ENCODE data around the gene BCAP29. TPM values are rescaled to one million over a fixed set of nuclear protein-coding genes. Genes with fewer than 3 reads are reported as not detected.

The BCAP29 gene
- total and polyA plus RNA-seq, 7 donors: 37.4 to 72.6 (median 50.5) TPM

DNA sequence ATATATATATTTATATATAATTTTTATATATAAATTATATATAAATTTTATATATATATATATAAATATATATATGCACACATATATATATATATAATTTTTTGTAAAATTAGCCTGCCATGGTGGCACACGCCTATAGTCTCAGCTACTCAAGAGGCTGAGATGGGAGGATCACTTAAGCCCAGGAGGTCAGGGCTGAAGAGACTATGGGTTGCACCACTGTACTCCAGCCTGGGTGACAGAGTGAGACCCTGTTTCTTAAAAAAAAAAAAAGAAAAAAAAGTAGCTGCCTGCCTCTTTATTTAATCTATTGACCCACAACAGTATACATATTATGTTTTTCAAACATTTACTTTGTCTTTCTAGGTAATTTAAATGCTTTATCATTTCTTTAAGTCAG, 19.2 kb downstream of the BCAP29 start:
- intact Hi-C loops (cut with DNase I): loop anchor here in 1 of 2 donors (10.0 kb wide), 1 partner anchor 404 kb away; no protein-coding TSS in a partner anchor
- DNase-seq (no peak), ATAC-seq (no peak)
- TF ChIP-seq, protein P1, sequence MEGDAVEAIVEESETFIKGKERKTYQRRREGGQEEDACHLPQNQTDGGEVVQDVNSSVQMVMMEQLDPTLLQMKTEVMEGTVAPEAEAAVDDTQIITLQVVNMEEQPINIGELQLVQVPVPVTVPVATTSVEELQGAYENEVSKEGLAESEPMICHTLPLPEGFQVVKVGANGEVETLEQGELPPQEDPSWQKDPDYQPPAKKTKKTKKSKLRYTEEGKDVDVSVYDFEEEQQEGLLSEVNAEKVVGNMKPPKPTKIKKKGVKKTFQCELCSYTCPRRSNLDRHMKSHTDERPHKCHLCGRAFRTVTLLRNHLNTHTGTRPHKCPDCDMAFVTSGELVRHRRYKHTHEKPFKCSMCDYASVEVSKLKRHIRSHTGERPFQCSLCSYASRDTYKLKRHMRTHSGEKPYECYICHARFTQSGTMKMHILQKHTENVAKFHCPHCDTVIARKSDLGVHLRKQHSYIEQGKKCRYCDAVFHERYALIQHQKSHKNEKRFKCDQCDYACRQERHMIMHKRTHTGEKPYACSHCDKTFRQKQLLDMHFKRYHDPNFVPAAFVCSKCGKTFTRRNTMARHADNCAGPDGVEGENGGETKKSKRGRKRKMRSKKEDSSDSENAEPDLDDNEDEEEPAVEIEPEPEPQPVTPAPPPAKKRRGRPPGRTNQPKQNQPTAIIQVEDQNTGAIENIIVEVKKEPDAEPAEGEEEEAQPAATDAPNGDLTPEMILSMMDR (IDR thresholded peaks at IDR 0.05): no peak
- peaks cover 2 to 70% of the 10 kb centered on the region in 2 donors for H3K36me3 ChIP-seq (ENCODE audit: insufficient read depth in 1 of 2, low read depth in 1 of 2)
- no peaks in the 10 kb centered on the region for H3K9me3 ChIP-seq
- 99 to 100% (median 100%) methylated on average over 1 of the region's 1 CpG for WGBS, 3 donors
- no peak overlapping the region for H3K4me3 ChIP-seq
- no peaks in the 10 kb centered on the region for H3K27me3 ChIP-seq (ENCODE audit: insufficient read depth in 3 of 3, low read length in 2 of 3)
- no peak overlapping the region for H3K27ac ChIP-seq
- H3K4me1 ChIP-seq: peaks cover 16% of the 10 kb centered on the region

DNA sequence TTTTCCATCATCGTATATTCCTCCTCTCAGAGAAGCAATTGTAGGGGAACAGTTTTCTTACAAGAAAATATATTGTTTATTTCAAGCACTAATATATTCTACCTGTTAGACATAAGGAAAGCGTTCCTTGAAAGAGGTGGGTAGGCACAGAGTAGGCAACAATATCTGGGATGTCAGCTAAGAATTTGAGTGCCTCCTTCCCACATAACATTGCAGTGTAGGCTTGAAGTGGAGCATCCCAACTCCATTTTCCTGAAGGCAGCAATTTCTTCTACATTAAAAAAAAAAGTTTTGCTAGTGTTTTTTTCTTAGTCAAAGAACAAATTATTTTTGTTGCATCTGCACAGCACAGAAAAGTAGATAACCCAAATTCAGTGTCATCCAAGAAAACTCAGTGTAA, 20.8 kb downstream of the BCAP29 start:
- TF ChIP-seq, protein P1 (IDR thresholded peaks at IDR 0.05): no peak
- Histone ChIP-seq H3K27me3 (ENCODE audit: insufficient read depth in 3 of 3, low read length in 2 of 3) (no peaks in the 10 kb centered on the region), H3K9me3 (no peaks in the 10 kb centered on the region), H3K27ac (no peak overlapping the region), H3K4me3 (no peak overlapping the region), H3K4me1 (peaks cover 13% of the 10 kb centered on the region), H3K36me3 (ENCODE audit: insufficient read depth in 1 of 2, low read depth in 1 of 2) (peaks cover 0 to 61% of the 10 kb centered on the region in 2 donors)
- no peak for DNase-seq
- no peak for ATAC-seq
- WGBS, 3 donors: 92 to 99% (median 98%) methylated on average over 2 of the region's 2 CpGs
- intact Hi-C loops (cut with DNase I): no loop called here

DNA sequence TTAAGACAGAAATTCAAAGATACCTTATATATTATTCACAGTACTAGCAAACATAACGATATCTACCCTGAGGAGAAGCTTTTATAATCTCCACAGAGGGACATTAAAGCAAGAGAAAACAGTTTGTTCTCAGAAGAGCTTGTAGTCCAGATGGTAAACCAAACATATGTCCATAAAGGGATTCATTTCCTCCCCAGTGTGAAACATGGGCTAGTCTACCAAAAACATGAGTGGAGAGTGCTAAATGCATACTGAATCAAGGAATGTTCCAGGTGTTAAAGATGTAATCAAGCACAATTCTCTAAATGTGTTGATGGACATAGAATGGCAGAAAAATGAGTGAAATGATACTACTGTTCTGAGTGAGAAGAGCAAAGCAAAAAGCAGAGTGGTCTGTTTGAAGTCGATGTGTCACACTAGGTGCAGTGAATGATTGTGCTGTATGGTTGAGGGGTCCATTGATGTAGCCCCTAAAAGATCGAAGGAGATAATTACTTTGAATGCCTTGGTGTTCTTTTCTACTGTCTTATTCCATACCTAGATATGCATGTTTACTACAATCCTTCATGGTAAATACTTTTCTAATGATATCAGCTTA, 25.3 kb downstream of the BCAP29 start:
- Histone ChIP-seq H3K4me3 (no peak overlapping the region), H3K36me3 (ENCODE audit: insufficient read depth in 1 of 2, low read depth in 1 of 2) (peaks cover 0 to 38% of the 10 kb centered on the region in 2 donors), H3K27me3 (ENCODE audit: insufficient read depth in 3 of 3, low read length in 2 of 3) (no peaks in the 10 kb centered on the region), H3K9me3 (no peaks in the 10 kb centered on the region), H3K27ac (no peak overlapping the region), H3K4me1 (peaks cover 10% of the 10 kb centered on the region)
- TF ChIP-seq, protein P1 (IDR thresholded peaks at IDR 0.05): no peak
- ATAC-seq (no peak), DNase-seq (no peak)
- intact Hi-C loops (cut with DNase I): loop anchor here in 1 of 2 donors (5.0 kb wide), 1 partner anchor 143 kb away; no protein-coding TSS in a partner anchor
- WGBS, 3 donors: 86 to 94% (median 92%) methylated on average over 3 of the region's 3 CpGs

DNA sequence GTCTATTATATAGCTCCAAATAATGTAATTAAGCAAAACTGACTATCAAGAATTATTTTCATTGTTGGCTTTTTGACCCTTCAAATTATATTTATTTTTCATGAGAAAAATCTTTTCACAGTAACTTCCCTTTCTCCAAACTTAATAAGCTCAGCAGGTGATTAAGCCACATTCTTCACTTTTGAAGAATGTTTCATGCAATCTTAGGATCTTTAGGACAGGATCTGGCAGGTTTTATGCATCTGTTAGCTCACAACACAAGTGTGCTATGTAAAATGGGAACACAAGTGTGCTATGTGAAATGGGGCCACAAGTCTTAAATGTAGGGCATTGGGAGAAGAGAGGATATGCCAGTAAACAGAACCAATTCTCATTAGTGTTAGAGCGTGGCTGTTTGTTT, 26.3 kb downstream of the BCAP29 start:
- TF ChIP-seq, protein P1 (IDR thresholded peaks at IDR 0.05): no peak
- DNase-seq (no peak), ATAC-seq (no peak)
- Histone ChIP-seq H3K9me3 (no peaks in the 10 kb centered on the region), H3K27ac (no peak overlapping the region), H3K4me1 (peaks cover 15% of the 10 kb centered on the region), H3K36me3 (ENCODE audit: insufficient read depth in 1 of 2, low read depth in 1 of 2) (peaks cover 0 to 28% of the 10 kb centered on the region in 2 donors), H3K4me3 (no peak overlapping the region), H3K27me3 (ENCODE audit: insufficient read depth in 3 of 3, low read length in 2 of 3) (no peaks in the 10 kb centered on the region)
- WGBS, 3 donors: 96 to 100% (median 96%) methylated on average over 1 of the region's 1 CpG
- intact Hi-C loops (cut with DNase I): loop anchor here in 1 of 2 donors (5.0 kb wide), 1 partner anchor 144 kb away; no protein-coding TSS in a partner anchor

All from psoas muscle (tissue), 8 donors.